GM12872 (cell line): Measurements from ENCODE around the gene NTN4.

ENCODE experiments used
- CTCF ChIP-seq: IDR thresholded peaks from 3 replicates; pipeline ENCODE4 v1.5.1; 2011; ENCODE audit warnings: low read depth, mild to moderate bottlenecking, low read length, moderate library complexity; ENCODE audit not compliant: insufficient read depth

Gene NTN4

DNA sequence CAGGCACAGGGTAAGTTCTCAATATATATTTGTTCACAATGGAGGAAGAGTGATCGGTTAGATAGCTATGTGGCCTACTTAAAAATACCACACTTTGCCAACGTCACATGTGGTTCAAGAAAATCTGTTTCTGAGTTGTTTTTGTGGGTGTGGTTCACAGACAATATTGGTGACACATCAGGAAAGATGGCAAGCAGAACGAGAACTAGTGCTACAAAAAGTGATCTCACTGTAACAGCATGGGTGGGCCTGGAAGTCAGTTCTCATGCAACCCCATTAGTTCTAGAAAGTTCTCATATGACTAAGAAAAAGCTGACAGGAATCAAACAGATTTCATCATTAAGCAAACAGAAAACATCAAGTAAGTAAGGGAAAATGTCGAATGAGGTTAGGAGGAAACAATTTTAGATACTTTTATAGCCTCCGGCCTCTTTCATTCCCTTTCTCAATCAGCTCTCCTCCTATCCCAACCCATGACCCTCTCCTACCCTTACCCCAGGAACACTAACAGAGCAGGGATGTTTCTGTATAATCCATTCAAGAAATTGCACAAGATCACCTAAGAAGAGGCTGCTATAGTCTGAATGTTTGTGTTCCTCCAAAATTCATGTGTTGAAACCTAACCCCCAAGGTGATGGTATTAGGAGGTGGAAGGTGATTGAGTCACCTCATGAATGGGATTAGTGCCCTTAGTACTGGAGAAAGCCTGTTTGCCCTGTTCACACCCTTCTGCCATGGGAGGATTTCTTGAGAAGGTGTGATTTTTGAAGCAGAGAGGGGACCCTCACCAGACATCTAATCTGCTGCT, 15.5 kb upstream of the NTN4 start:
- no peak for TF ChIP-seq CTCF

- no peak for TF ChIP-seq CTCF
Observed at GRCh38 chr12:95804291-95804690, 13.7 kb upstream of the NTN4 start.

GRCh38 chr12:95803817-95804216, 13.3 kb upstream of the NTN4 start:
- TF ChIP-seq CTCF: no peak

DNA sequence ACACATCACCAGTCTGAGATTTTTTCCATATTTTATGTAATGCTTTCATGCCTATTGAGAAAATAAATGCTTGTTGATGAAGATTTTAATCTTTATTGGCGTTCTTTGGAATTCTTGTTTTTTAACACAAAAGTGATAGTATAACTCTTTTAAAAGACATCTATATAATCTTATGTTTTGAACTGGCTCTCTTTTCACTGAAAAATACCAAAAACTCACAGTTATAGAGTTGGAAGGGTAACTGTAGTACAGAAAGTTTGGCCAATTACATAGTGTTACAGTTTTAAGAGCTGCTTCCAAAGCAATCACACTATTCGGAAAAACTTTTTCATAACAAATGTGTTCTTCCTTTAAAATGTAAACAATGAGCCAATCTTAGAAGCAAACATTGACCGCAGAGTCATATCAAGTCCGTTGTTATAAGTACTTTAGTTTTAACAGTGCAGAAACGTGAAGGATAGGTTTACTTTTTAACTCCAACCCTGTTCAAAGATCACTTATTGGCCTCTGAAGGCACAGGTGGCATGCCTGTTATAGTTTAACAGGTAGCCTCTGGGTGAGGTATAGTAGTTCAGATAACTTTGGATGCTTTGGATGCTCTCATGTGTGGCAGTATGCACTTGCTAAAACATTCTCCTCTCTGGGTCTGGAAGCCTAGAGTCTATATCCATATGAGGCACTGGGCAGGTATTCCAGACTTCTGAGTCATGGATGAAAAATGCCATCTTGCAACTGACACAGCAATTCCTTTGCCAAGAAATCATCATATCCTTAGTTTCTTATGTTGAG, 12.1 kb upstream of the NTN4 start:
- TF ChIP-seq CTCF: no peak

- TF ChIP-seq CTCF: no peak
Observed at GRCh38 chr12:95796982-95797289, 6.4 kb upstream of the NTN4 start.

DNA sequence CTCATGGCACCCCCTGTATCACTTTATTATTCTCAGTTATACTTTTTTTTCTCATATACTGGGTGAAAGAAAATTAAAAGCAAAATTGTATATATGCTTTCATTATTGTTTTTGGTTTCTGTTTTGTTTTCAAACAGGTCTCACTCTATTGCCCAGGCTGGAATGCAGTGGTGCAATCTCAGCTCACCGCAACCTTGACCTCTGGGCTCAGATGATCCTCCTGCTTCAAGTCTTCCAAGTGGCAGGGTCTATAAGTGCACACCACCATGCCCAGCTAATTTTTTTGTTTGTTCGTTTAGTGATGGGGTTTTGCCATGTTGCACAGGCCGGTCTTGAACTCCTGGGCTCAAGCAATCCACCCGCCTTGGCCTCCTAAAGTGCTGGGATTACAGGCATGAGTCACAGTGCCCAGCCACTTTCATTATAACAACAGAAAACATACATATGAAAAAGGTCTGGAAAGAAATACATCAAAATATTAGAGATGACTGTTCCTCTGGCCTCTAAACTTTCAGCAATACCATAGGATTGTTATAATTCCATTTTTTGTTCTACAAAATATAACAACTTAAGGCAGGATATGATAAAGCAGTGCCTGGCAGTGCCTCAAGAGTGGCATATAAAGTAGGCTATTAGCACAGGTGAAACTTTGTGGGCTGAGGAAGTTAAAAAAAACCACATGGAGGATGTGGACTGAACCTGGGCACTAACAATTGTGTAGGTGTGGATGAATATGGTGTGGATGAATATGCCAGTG, 5.8 kb upstream of the NTN4 start:
- no peak for TF ChIP-seq CTCF
